RWPE2 (cell line): ENCODE data around the gene GAS5.
A peak's percentile ranks its signal among the peaks of the same experiment; 100 is the strongest.

Source experiments
- ATAC-seq: fragments of 200-7000 bp; cut with Tn5 transposase; 3 replicates; pipeline ENCODE4 v1.9.1; 2021; ENCODE audit warnings: low read depth
- DNase-seq: peaks from one replicate; pipeline ENCODE4 v3.0.0-alpha.2; 2020; ENCODE audit warnings: low spot score
- H3K27ac ChIP-seq: fragments of 450-650 bp; 2 replicates; pipeline ENCODE4 v1.5.1; 2017; ENCODE audit warnings: mild to moderate bottlenecking; ENCODE audit not compliant: poor library complexity, severe bottlenecking
- H3K27me3 ChIP-seq: fragments of 250-450 bp; sonication (Bioruptor Pico); 2 replicates; pipeline ENCODE4 v1.5.1; 2021; ENCODE audit warnings: mild to moderate bottlenecking, moderate library complexity; ENCODE audit not compliant: insufficient read depth, poor library complexity, severe bottlenecking
- H3K36me3 ChIP-seq: fragments of 250-450 bp; sonication (Bioruptor Pico); 2 replicates; pipeline ENCODE4 v1.5.1; 2020; ENCODE audit warnings: low read depth, mild to moderate bottlenecking, moderate library complexity
- H3K4me1 ChIP-seq: fragments of 250-450 bp; sonication (Bioruptor Pico); 2 replicates; pipeline ENCODE4 v1.5.1; 2021; ENCODE audit warnings: mild to moderate bottlenecking, moderate library complexity; ENCODE audit not compliant: insufficient read depth, poor library complexity, severe bottlenecking
- H3K4me3 ChIP-seq: fragments of 250-450 bp; sonication (Bioruptor Pico); 2 replicates; pipeline ENCODE4 v1.5.1; 2021; ENCODE audit warnings: mild to moderate bottlenecking, moderate library complexity; ENCODE audit not compliant: severe bottlenecking
- H3K9me3 ChIP-seq: fragments of 250-450 bp; sonication (Bioruptor Pico); 2 replicates; pipeline ENCODE4 v1.5.1; 2021; ENCODE audit warnings: mild to moderate bottlenecking, moderate library complexity; ENCODE audit not compliant: severe bottlenecking
- CTCF ChIP-seq: fragments of 450-650 bp; IDR thresholded peaks from one replicate; pipeline ENCODE4 v1.5.1; 2017; ENCODE audit warnings: mild to moderate bottlenecking, moderate library complexity; ENCODE audit not compliant: poor library complexity, severe bottlenecking

Gene GAS5

DNA sequence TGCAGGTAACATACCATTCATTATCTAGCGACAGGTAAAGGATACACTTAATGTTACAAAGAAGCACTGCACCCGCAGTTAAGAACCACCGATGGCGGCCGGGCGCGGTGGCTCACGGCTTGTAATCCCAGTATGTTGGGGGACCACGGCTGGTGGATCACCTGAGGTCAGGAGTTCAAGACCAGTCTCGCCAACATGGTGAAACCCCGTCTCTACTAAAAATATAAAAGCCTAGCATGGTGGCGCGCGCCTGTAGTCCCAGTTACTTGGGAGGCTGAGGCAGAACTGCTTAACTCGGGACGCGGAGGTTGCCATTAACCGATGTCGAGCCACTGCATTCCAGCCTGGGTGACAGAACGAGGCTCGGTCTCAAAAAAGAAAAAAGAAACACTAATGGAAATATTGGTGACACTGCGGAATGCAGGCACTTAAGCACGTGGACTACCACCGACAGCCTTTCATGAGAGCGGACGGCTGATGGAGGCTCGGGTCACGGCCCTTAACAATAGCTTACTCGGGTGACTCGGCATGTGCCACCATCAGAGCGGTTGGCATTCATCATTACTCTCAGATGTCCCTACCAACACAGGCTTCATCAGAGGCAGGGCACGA lies 542 bp downstream of the GAS5 start:
- no peaks in the 10 kb centered on the region for H3K27me3 ChIP-seq
- no peaks in the 10 kb centered on the region for H3K9me3 ChIP-seq
- peak overlapping the region; percentile 92 for H3K4me3 ChIP-seq
- no peak for TF ChIP-seq CTCF
- peaks cover 18% of the 10 kb centered on the region for H3K4me1 ChIP-seq
- DNase-seq, result no peak
- no peak for ATAC-seq
- peaks cover 65% of the 10 kb centered on the region for H3K36me3 ChIP-seq
- H3K27ac ChIP-seq, result peak overlapping the region; percentile 91

- Histone ChIP-seq H3K9me3 (no peaks in the 10 kb centered on the region), H3K36me3 (peaks cover 59% of the 10 kb centered on the region), H3K4me3 (peak overlapping the region; percentile 92), H3K4me1 (peaks cover 18% of the 10 kb centered on the region), H3K27me3 (no peaks in the 10 kb centered on the region), H3K27ac (peak overlapping the region; percentile 91)
- no peak for DNase-seq
- no peak for ATAC-seq
- TF ChIP-seq CTCF, result no peak
These were observed 1.2 kb downstream of the GAS5 start for GRCh38 chr1:173866413-173867115.

GRCh38 chr1:173865468-173866164 lies 2.2 kb downstream of the GAS5 start:
- no peaks in the 10 kb centered on the region for H3K9me3 ChIP-seq
- H3K36me3 ChIP-seq, result peaks cover 57% of the 10 kb centered on the region

DNA sequence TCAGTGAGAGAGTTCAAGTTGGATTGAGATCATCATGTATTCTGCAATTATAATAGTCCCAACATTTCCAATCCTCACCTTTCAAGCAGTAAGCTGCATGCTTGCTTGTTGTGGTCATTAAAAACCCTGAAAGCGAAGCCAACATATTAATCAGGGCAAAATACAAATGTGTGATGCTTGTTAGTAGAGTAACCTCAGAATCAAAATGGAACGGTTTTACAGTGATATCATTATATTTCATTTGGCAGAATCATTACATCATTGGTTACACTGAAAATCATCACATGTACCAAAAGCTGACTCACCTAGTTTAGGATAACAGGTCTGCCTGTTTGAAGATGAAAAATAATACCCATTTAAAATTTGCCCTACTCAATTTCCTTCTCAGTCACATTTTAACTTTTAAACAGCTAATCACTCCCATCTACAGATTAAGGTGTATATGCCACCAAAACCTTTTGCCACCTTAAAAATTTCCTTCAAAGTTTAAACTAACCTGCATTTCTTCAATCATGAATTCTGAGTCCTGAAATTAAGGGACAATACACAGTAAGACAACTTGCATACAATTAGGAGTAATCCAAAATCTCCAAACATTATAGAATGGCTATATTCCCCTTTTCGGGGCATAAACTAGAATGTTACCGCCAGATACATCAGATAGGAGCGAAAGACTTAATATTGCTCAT lies 3.5 kb downstream of the GAS5 start:
- ATAC-seq, result no peak

More at GRCh38 chr1:173865468-173866164, 2.2 kb downstream of the GAS5 start:
- ATAC-seq, result no peak
- Histone ChIP-seq H3K27ac (peak overlapping the region; percentile 91), H3K4me3 (peak overlapping the region; percentile 92), H3K27me3 (no peaks in the 10 kb centered on the region), H3K4me1 (peaks cover 18% of the 10 kb centered on the region)
- TF ChIP-seq CTCF, result no peak
- no peak for DNase-seq

More for the DNA sequence above, 3.5 kb downstream of the GAS5 start:
- Histone ChIP-seq H3K36me3 (peaks cover 61% of the 10 kb centered on the region), H3K27ac (peak overlapping the region; percentile 91), H3K9me3 (no peaks in the 10 kb centered on the region), H3K27me3 (no peaks in the 10 kb centered on the region), H3K4me1 (peaks cover 14% of the 10 kb centered on the region), H3K4me3 (no peak overlapping the region)
- DNase-seq, result no peak
- no peak for TF ChIP-seq CTCF
